Skeletal muscle satellite cell (primary cell): ENCODE measurements around the gene RAB6D.
"Not testable (repeated sequence)": the region's sequence is repeated elsewhere in the genome, so short reads cannot be mapped to it uniquely, and the experiment has no call there.

ENCODE experiments used
- H3K27me3 ChIP-seq: 2 replicates; pipeline ENCODE4 v1.7.0; 2013; ENCODE audit warnings: low read length; ENCODE audit not compliant: control insufficient read depth, insufficient read depth
- H3K36me3 ChIP-seq: 2 replicates; pipeline ENCODE4 v1.7.0; 2013; ENCODE audit warnings: mild to moderate bottlenecking, control low read depth, low read length; ENCODE audit not compliant: insufficient read depth
- H3K4me1 ChIP-seq: 2 replicates; pipeline ENCODE4 v1.7.0; 2013; ENCODE audit warnings: low read length; ENCODE audit not compliant: control insufficient read depth, insufficient read depth
- H3K4me2 ChIP-seq: 2 replicates; pipeline ENCODE4 v1.7.0; 2013; ENCODE audit warnings: mild to moderate bottlenecking, low read length
- H3K4me3 ChIP-seq: 2 replicates; pipeline ENCODE4 v1.7.0; 2013; ENCODE audit warnings: low read length
- H3K9ac ChIP-seq: 2 replicates; pipeline ENCODE4 v1.7.0; 2013; ENCODE audit warnings: mild to moderate bottlenecking, low read depth, low read length, moderate library complexity
- H3K9me3 ChIP-seq: replicated peaks from 2 replicates; pipeline ENCODE4 v1.7.0; 2013; ENCODE audit warnings: mild to moderate bottlenecking, control low read depth, low read length

Gene RAB6D

DNA sequence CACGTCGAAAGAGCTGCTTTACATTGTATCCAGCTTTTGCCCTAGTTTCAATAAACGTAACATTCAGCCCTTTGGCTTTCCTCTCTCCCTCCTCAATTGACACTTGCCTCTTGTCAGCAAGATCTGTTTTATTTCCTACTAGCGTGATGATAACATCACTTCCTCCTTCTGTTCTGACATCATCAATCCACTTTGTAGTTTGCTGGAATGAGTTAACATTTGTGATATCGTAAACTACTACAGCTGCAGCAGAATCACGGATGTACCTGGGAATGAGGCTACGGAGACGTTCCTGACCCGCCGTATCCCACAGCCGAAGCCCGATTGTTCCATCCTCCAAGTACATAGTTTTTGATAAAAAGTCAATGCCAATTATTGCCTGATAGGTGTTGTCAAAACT is 755 bp downstream of the RAB6D start:
- H3K36me3 ChIP-seq, H3K9ac ChIP-seq, H3K27me3 ChIP-seq, H3K9me3 ChIP-seq, H3K4me3 ChIP-seq, H3K4me2 ChIP-seq, H3K4me1 ChIP-seq: not testable (repeated sequence)

DNA sequence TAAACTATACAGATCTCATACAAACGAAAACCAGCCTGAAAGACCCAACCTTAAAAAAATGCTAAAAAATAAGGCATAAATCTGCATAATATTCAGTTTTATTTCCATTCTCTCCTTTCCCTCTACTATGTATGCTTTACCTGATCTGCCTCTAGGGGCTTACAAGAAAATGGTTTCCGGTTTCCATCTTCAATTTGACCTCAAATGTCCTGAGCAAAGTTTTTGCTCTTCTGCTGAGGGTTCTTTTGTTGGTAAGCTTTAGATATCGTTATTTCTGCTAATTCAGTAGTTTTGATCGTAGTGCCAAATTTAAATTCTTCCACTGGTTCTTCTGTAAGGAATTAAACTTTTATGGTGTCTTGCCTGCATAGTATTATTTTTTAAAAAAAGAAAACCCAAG is 2.2 kb downstream of the RAB6D start:
- not testable (repeated sequence) for H3K4me1 ChIP-seq, H3K27me3 ChIP-seq, H3K4me3 ChIP-seq, H3K4me2 ChIP-seq, H3K9me3 ChIP-seq, H3K9ac ChIP-seq, H3K36me3 ChIP-seq

DNA sequence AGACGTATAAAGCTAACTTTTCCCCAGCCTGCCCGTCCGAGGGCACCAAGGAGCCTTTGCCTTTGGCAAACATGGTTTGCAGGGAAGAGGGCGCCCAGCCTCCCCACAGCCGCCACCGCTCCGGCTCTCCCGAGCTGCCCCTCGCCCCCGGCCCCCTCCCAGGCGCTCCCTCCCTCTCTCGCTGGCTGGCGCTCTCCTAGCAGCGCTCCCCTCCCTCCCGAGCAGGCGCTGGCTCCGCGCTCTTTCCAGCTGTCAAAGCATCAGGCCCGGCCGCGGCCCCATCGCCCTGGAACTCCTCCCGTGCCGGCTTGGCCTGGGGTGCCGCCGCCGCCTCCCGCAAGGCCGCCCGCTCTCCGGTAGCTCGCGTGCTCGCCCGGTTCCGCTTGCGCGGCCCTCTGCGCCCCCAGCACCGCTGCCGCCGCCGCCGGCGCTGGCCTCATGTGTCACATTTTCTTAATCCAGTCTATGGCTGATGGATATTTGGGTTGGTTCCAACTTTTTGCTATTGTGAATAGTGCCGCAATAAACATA is 10.7 kb downstream of the RAB6D start:
- not testable (repeated sequence) for H3K9me3 ChIP-seq, H3K36me3 ChIP-seq, H3K4me2 ChIP-seq, H3K4me1 ChIP-seq, H3K27me3 ChIP-seq, H3K9ac ChIP-seq, H3K4me3 ChIP-seq

DNA sequence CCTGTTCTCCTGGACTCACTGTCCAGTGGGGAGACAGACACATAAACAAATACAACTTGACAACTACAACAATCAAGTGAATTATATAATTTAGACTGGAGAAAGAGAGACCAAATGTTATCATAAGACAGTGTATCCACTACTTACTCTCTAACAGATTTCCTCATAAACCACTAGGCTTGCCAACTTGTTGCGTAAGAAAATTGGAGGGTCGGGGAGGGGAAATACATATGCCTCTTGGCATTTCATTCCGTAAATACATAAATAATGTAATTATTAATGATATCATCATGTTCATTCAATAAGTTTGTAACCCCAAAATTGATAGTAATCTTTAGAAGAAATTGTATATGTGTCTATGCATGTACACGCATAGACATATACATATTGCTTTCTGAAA is 14.9 kb downstream of the RAB6D start:
- Histone ChIP-seq H3K4me2 (no peak overlapping the region), H3K9ac (no peak overlapping the region), H3K27me3 (no peaks in the 10 kb centered on the region), H3K9me3 (no peaks in the 10 kb centered on the region), H3K4me1 (no peaks in the 10 kb centered on the region), H3K36me3 (no peaks in the 10 kb centered on the region), H3K4me3 (no peak overlapping the region)

DNA sequence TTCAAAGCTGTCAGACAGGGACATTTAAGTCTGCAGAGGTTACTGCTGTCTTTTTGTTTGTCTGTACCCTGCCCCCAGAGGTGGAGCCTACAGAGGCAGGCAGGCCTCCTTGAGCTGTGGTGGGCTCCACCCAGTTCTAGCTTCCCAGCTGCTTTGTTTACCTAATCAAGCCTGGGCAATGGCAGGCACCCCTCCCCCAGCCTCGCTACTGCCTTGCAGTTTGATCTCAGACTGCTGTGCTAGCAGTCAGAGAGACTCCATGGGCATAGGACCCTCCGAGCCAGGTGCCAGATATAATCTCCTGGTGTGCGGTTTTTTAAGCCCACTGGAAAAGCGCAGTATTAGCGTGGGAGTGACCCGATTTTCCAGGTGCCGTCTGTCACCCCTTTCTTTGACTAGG is 16.9 kb downstream of the RAB6D start:
- not testable (repeated sequence) for H3K36me3 ChIP-seq, H3K4me3 ChIP-seq, H3K27me3 ChIP-seq, H3K4me2 ChIP-seq, H3K9me3 ChIP-seq, H3K9ac ChIP-seq, H3K4me1 ChIP-seq

DNA sequence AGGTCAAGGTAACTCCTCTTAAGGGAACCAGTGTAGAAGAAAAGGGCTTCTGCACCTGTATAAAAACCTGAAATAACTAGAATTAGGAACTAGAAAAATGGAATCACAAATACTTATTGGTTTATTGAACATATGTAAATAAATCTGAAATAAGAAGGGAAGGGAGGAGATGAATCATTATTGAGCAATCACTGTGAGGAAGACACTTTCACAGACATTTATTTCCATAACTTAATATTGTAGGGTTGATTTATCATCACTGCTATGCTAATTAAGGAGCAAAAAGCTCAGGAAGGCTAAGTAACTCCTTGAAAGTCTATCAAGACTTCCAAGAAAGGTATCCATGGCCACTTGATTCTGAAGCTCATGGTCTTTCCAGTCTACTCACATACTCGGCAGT is 24.7 kb downstream of the RAB6D start:
- not testable (repeated sequence) for H3K4me3 ChIP-seq, H3K36me3 ChIP-seq, H3K27me3 ChIP-seq, H3K9me3 ChIP-seq, H3K9ac ChIP-seq, H3K4me1 ChIP-seq, H3K4me2 ChIP-seq

DNA sequence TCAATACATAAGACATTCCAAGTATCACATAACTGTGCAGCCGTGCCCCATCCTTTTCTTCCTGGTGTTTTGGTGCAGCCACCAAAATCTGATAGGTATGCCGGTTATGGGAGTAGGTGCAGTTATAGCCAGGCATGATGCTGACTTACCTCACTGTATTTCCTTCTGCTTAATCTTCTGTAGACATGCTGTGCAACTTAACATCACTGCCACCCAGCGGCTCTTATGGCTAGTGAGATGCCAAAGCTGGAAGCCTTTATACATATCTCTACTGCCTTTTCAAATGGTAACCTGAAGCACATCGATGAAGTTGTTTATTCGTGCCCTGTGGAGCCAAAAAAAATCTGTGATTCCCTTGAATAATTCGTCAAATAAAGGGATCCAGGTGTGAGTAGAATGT is 28.6 kb downstream of the RAB6D start:
- H3K9me3 ChIP-seq, H3K27me3 ChIP-seq, H3K4me1 ChIP-seq, H3K4me2 ChIP-seq, H3K36me3 ChIP-seq, H3K9ac ChIP-seq, H3K4me3 ChIP-seq: not testable (repeated sequence)

DNA sequence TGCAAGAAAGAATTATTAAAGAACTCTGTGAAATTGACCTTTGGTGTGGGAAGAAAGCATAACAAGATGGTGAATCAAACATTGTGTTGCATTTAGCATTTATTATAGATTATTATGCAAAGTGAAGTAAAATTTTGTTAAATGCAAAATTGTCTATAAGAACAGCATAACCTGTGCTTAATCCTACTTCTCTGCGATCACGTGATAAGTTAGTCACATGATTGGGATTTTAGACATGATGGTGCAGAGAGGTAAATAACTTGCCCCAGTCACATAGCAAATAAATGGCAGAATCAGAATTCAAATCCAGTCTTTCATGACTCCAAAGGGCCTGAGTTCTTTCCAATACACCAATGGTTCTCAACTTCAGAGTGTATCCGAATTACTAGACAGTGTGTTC is 31.3 kb downstream of the RAB6D start:
- not testable (repeated sequence) for H3K27me3 ChIP-seq, H3K4me1 ChIP-seq, H3K9me3 ChIP-seq, H3K36me3 ChIP-seq, H3K4me3 ChIP-seq, H3K9ac ChIP-seq, H3K4me2 ChIP-seq

DNA sequence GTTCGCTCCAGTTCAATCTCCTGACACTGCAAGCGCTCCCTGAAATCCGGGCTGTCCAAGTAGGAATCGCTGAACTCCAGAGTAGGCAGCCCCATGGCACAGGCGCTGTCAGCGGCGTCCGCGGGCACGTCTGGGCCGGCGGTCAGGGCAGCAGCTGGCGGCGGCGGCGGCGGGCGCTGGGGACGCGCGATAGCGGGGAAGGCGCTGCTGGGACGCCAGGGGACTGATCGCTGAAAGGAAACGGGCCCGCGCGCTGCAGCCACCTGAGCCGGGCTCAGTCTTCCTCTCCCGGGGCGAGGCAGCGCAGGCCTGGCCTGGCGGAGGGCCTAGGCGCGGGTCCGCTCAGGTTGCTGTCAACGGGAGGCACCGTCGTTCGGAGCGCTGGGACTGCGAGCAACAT is 33.0 kb downstream of the RAB6D start:
- H3K4me2 ChIP-seq, H3K27me3 ChIP-seq, H3K4me3 ChIP-seq: not testable (repeated sequence)

DNA sequence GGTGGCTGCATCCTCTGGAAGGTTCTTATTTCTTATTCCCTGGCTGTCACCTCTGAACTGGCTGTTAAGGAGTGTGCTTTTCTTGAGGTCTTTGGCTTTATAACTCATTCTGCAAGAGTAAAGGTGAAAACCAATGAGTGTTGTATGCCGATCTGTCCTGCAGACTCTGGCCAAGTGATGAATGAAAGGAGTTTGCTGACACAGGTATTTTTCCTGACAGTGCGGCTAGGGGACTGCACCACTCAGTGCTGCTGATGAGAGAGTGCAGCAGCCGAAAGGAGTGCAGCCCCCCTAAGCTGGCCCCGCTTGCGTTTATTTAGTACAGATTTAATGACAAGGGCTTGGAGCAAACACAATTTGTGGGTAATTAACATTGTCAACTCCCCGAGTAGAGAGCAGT is 41.8 kb downstream of the RAB6D start:
- Histone ChIP-seq H3K27me3 (no peaks in the 10 kb centered on the region), H3K4me3 (no peak overlapping the region), H3K9ac (no peak overlapping the region), H3K4me2 (no peak overlapping the region), H3K9me3 (no peaks in the 10 kb centered on the region), H3K36me3 (no peaks in the 10 kb centered on the region), H3K4me1 (no peaks in the 10 kb centered on the region)

More for the DNA sequence above, 33.0 kb downstream of the RAB6D start:
- not testable (repeated sequence) for H3K4me1 ChIP-seq, H3K9ac ChIP-seq, H3K36me3 ChIP-seq, H3K9me3 ChIP-seq

DNA sequence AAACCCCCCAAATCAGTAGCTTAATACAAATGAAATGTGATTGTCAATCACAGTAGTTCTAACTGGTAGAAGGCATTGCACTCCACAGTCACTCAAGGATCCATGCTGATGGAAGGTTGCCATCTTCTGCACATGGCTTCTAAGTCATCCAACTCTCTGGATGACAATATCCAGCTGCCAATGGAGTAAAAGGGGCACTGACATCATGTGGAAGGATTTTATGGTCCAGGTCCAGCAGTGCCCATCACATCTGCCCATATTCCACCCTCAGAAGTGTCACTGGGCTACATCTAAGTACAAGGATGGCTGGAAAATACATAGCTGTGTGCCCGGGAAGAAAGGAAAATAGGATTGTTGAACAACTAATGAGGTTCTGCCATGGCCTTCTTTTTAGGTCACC is 42.6 kb downstream of the RAB6D start:
- not testable (repeated sequence) for H3K4me3 ChIP-seq, H3K4me2 ChIP-seq, H3K27me3 ChIP-seq, H3K36me3 ChIP-seq, H3K4me1 ChIP-seq, H3K9ac ChIP-seq, H3K9me3 ChIP-seq

DNA sequence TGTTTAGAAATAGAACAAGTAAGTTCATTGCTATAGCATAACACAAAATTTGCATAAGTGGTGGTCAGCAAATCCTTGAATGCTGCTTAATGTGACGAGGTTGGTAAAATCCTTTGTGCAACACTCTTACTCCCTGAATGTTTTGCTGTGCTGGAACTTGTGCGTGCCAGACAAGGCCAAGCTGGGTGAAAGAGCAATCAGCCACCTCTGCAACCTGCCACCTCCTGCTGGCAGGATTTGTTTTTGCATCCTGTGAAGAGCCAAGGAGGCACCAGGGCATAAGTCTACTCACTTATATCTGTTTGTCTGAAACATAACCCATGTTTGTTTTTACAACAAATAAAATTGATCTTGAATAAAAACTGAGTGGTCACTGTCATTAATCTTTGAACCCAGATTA is 53.0 kb downstream of the RAB6D start:
- H3K27me3 ChIP-seq, H3K9me3 ChIP-seq: not testable (repeated sequence)

More for the DNA sequence above, 53.0 kb downstream of the RAB6D start:
- H3K36me3 ChIP-seq, H3K4me1 ChIP-seq, H3K4me3 ChIP-seq, H3K9ac ChIP-seq, H3K4me2 ChIP-seq: not testable (repeated sequence)
